Liver (tissue), 3 donors: ENCODE measurements around the gene CLK4.

Experiments used
- ATF3 ChIP-seq: IDR thresholded peaks from 2 replicates; pipeline ENCODE4 v1.6.1; 2016; ENCODE audit warnings: antibody characterized with exemption
- GABPA ChIP-seq, 2 donors: IDR thresholded peaks in 1 of 2; conservative IDR thresholded peaks in 1 of 2; 2 replicates each; pipeline ENCODE4 v1.6.1; 2016; ENCODE audit warnings: antibody characterized with exemption in 2 of 2, mild to moderate bottlenecking in 1 of 2, moderate library complexity in 1 of 2
- SP1 ChIP-seq: IDR thresholded peaks from 2 replicates; pipeline ENCODE4 v1.6.1; 2018; ENCODE audit warnings: antibody characterized with exemption, mild to moderate bottlenecking
- YY1 ChIP-seq: IDR thresholded peaks from 2 replicates; pipeline ENCODE4 v1.6.1; 2016; ENCODE audit warnings: antibody characterized with exemption, mild to moderate bottlenecking
- TF ChIP-seq, protein P1 (sequence below): fragments of 150-350 bp; IDR thresholded peaks from 2 replicates; pipeline ENCODE4 v1.5.1; 2017; ENCODE audit warnings: improper control_type of control experiment, low read depth, low read length; ENCODE audit not compliant: missing input control
- TF ChIP-seq, protein P2 (sequence below): IDR thresholded peaks from 2 replicates; pipeline ENCODE4 v1.6.1; 2016; ENCODE audit warnings: antibody characterized with exemption
- donor health status: healthy.
- donor health status: healthy.

- TF ChIP-seq GABPA (IDR thresholded peaks at IDR 0.05 in 1 of 2, conservative IDR thresholded peaks at IDR 0.05 in 1 of 2), result no peak
- TF ChIP-seq, protein P1, sequence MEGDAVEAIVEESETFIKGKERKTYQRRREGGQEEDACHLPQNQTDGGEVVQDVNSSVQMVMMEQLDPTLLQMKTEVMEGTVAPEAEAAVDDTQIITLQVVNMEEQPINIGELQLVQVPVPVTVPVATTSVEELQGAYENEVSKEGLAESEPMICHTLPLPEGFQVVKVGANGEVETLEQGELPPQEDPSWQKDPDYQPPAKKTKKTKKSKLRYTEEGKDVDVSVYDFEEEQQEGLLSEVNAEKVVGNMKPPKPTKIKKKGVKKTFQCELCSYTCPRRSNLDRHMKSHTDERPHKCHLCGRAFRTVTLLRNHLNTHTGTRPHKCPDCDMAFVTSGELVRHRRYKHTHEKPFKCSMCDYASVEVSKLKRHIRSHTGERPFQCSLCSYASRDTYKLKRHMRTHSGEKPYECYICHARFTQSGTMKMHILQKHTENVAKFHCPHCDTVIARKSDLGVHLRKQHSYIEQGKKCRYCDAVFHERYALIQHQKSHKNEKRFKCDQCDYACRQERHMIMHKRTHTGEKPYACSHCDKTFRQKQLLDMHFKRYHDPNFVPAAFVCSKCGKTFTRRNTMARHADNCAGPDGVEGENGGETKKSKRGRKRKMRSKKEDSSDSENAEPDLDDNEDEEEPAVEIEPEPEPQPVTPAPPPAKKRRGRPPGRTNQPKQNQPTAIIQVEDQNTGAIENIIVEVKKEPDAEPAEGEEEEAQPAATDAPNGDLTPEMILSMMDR, result no peak
- no peak for TF ChIP-seq ATF3
- TF ChIP-seq YY1, result no peak
- TF ChIP-seq, protein P2, sequence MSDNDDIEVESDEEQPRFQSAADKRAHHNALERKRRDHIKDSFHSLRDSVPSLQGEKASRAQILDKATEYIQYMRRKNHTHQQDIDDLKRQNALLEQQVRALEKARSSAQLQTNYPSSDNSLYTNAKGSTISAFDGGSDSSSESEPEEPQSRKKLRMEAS, result no peak
- TF ChIP-seq SP1, result no peak
Observed at GRCh38 chr5:178612299-178612698, 14.6 kb downstream of the CLK4 start.
